Stimulated activated CD8-positive, alpha-beta memory T cell treated with anti-CD3 and anti-CD28 coated beads, Interleukin-2, amount 100 ng/mL, for 48 hours (primary cell): ENCODE data around the gene ZDHHC11.
"Not testable (repeated sequence)": the region's sequence is repeated elsewhere in the genome, so short reads cannot be mapped to it uniquely, and the experiment has no call there.

ENCODE experiments used
- DNase-seq, 2 donors: peaks; one replicate each; pipeline ENCODE4 v3.0.0-alpha.2; 2020; ENCODE audit warnings: low read depth in 2 of 2

Gene ZDHHC11

GRCh38 chr5:776862-777711 lies 73.7 kb downstream of the ZDHHC11 start:
- no peak for DNase-seq

- no peak for DNase-seq
Measured at GRCh38 chr5:775961-776861, 74.6 kb downstream of the ZDHHC11 start.

GRCh38 chr5:775595-775960 lies 75.2 kb downstream of the ZDHHC11 start:
- not testable (repeated sequence) for DNase-seq

- DNase-seq, result not testable (repeated sequence)
Measured at GRCh38 chr5:774854-775505, 75.8 kb downstream of the ZDHHC11 start.

GRCh38 chr5:774304-774703 lies 76.5 kb downstream of the ZDHHC11 start:
- DNase-seq, result not testable (repeated sequence)

DNA sequence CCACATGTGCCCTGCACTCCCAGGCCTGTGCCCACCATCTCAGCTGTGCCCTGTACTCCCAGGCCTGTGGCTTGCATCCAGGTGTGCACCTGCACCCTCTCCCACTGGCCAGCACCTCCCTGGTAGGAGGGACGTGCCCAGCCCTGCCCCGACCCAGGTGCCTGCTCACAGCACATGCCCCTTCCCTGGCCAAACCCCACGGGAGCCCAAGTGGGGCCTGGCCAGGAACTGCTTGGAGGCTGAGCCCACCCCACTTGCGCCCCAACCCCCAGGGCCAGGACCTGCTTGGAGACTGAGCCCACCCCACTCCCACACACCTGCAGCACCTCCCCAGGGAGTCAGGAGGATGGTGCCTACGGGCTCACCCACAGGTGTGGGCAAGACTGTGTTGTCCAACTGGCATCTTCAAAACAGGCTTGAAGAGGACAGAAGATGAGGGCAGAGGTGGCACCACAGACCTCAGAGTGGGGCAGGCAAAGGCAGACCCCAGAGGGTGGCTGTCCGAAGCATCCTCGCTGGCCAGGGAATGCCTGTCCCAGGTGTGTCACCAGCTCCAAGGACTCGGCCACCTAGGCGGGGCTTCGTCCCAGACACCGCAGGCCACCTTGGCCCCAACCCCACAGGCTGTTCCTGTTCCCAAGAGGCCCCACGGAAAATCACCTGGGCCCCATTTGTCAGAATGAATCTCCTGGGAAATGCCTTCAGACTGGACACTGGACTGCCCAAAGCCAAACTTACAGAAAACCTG lies 77.1 kb downstream of the ZDHHC11 start:
- no peak for DNase-seq

- not testable (repeated sequence) for DNase-seq
Measured at GRCh38 chr5:772931-773330, 77.9 kb downstream of the ZDHHC11 start.

DNA sequence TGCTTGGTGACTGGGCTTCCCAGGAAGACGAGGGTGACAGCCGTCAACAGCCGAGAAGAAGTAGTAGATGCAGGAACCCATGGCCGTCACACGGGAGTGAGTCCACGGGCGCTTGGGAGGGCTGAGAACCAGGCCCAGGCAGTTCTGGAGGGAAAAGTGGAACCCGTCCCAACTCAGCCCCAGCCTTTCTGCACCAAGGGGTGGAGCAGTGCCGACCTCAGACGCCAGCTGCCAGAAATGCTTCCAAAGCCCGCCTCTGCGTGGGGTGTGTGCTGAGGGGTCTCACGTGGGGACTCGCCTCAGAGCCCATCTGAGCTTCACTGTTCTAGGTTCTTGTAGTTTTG lies 78.3 kb downstream of the ZDHHC11 start:
- DNase-seq, result not testable (repeated sequence)

- DNase-seq, result not testable (repeated sequence)
Measured at GRCh38 chr5:771841-772546, 78.8 kb downstream of the ZDHHC11 start.

GRCh38 chr5:771087-771781 lies 79.6 kb downstream of the ZDHHC11 start:
- DNase-seq, result not testable (repeated sequence)

- DNase-seq, result not testable (repeated sequence)
Measured at GRCh38 chr5:770585-770984, 80.2 kb downstream of the ZDHHC11 start.

- DNase-seq, result not testable (repeated sequence)
Measured at GRCh38 chr5:769485-770145, 81.2 kb downstream of the ZDHHC11 start.

GRCh38 chr5:766666-767431 lies 83.9 kb downstream of the ZDHHC11 start:
- DNase-seq, result no peak

DNA sequence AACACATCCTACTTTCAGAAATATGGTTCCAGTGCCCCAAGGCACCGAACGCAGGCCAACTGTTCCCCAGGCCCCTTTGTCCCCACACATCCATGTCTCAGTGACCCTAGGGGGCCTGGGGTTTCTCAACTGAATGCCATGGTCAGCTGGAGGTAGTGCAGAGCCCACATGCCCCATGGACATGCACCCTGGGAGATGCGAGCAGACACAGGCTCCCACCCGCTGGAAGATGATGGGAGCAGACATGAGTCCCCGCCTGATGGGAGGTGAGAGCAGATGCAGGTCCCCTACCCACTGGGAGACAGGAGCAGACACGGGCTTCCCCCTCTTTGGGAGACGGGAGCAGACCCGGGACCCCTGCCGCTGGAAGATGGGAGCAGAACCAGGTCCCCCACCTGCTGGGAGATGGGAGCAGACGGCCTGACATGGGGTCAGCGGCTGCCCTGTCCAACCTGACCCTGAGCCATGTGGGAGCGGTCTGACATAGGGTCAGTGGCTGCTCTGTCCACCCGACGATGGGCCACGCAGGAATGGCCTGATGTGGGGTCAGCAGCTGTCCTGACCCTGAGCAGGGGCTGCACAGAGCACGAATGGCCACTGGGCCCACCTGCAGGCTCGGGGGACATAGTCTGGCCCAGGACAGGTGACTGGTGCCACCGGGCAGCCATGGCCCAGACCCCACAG lies 84.7 kb downstream of the ZDHHC11 start:
- no peak for DNase-seq

- no peak for DNase-seq
Measured at GRCh38 chr5:763998-764781, 86.6 kb downstream of the ZDHHC11 start.

DNA sequence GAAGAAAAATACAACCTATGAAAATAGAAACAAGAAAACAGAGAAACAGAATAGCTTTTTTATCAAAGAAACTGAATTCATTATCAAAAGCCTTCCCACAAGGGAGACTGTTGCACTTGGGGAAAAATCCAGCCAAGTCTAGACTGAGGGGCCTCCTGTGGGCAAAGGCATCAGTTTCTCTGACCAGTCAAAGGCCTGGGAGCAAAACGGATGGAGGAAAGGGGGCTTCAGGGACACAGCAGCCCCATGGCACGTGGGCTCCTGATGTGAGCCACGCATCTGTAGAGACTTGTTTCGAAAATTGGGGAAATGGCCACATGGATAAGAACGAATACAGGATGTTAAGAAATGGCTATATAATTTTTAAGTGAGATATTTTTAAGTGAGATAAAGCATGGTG lies 87.4 kb downstream of the ZDHHC11 start:
- DNase-seq, result no peak

DNA sequence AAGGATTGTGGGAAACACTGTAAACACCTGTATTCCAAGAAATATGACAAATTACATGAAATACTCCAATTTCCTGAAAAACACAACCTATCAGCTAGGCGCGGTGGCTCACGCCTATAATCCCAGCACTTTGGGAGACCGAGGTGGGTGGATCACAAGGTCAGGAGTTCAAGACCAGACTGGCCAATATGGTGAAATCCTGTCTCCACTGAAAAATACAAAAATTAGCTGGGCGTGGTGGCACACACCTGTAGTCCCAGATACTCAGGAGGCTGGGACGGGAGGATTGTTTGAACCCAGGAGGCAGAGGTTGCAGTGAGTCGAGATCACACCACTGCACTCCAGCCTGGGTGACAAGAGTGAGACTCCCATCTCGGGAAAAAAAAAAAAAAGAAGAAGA lies 87.8 kb downstream of the ZDHHC11 start:
- DNase-seq, result not testable (repeated sequence)
